Measurements from ENCODE around the gene MROH9. TPM values are rescaled to one million over a fixed set of nuclear protein-coding genes. Genes with fewer than 3 reads are reported as not detected.

The MROH9 gene
- total and polyA plus RNA-seq, 2 experiments from 2014 or later = 0.15 to 0.23 TPM

DNA sequence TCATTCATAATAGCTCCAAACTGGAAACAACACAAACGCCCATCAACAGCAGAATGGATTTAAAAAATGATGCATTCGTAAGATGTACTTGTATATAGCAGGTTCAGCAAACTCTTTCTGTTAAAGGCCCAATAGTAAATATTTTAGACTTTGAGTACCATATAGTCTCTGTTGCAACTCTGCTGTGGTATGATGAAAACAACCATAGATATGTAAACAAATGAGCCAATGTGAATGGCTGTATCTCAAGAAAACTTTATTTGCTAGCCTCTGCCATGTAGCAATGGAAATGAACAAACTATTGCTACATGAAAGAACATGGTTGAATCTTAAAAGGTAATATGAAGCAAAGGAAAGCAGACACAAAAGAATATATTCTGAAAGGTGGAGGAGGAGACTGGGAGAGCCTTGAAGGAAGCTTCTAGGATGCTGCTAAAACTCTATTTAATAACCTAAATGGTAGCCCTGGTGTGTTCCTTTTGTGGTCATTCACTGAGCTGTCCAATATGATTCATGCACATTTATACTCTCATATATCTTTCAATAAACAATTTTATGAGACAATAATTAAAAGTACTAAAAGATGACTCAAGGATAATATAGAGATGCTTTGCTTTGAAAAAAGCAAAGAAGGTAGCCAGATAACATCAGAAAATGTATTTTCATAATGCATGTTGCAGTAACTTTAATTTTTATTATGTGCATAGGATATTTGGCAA is 126.2 kb downstream of the MROH9 start:
- Histone ChIP-seq H2AFZ (no peak overlapping the region), H3K27me3 (no peaks in the 10 kb centered on the region), H3K4me2 (no peak overlapping the region), H3K4me3 (no peak overlapping the region), H3K9me3 (ENCODE audit: low read depth) (no peaks in the 10 kb centered on the region), H3K36me3 (replicated peaks; ENCODE audit: insufficient read depth, low read depth) (no peaks in the 10 kb centered on the region), H3K4me1 (ENCODE audit: insufficient read depth) (no peaks in the 10 kb centered on the region), H3K9me2 (replicated peaks; ENCODE audit: insufficient read depth) (no peaks in the 10 kb centered on the region), H3K27ac (no peak overlapping the region), H4K20me1 (ENCODE audit: insufficient read depth, poor library complexity, severe bottlenecking) (no peaks in the 10 kb centered on the region), H3K79me2 (no peaks in the 10 kb centered on the region)
- 90% methylated on average over 2 of the region's 2 CpGs for WGBS (ENCODE audit: low lambda C conversion rate, missing lambda C conversion rate)
- no peak for DNase-seq (ENCODE audit: low spot score)
- TF ChIP-seq, protein P1, sequence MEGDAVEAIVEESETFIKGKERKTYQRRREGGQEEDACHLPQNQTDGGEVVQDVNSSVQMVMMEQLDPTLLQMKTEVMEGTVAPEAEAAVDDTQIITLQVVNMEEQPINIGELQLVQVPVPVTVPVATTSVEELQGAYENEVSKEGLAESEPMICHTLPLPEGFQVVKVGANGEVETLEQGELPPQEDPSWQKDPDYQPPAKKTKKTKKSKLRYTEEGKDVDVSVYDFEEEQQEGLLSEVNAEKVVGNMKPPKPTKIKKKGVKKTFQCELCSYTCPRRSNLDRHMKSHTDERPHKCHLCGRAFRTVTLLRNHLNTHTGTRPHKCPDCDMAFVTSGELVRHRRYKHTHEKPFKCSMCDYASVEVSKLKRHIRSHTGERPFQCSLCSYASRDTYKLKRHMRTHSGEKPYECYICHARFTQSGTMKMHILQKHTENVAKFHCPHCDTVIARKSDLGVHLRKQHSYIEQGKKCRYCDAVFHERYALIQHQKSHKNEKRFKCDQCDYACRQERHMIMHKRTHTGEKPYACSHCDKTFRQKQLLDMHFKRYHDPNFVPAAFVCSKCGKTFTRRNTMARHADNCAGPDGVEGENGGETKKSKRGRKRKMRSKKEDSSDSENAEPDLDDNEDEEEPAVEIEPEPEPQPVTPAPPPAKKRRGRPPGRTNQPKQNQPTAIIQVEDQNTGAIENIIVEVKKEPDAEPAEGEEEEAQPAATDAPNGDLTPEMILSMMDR (IDR thresholded peaks at IDR 0.05; ENCODE audit: poor library complexity) = no peak
- TF ChIP-seq EZH2phosphoT487 (IDR thresholded peaks at IDR 0.05; ENCODE audit: low read depth, severe bottlenecking, unreplicated experiment) (no peak), EZH2 (IDR thresholded peaks at IDR 0.05; ENCODE audit: borderline replicate concordance) (no peak)

DNA sequence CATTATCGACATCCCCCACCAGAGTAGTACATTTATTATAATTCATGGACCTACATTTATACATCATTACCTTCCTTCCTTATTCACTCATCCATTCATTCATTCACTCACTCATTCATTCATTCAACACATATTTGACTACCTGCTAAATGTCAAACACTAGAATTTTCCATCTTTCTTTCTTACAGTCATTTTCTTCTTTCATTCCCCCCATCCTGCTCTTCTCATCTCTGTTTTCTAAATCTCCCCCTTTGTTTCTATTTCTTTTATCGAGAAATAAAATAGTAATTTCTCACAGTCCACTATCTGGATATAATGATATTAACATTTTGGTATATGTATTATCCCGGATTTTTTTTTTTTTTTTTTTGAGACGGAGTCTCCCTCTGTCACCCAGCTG is 127.6 kb downstream of the MROH9 start:
- H3K9me2 ChIP-seq (replicated peaks; ENCODE audit: insufficient read depth) = no peaks in the 10 kb centered on the region
- no peaks in the 10 kb centered on the region for H3K79me2 ChIP-seq
- no peak overlapping the region for H3K27ac ChIP-seq
- DNase-seq (ENCODE audit: low spot score) = no peak
- H3K4me1 ChIP-seq (ENCODE audit: insufficient read depth) = no peaks in the 10 kb centered on the region
- no peak overlapping the region for H2AFZ ChIP-seq
- no peak for TF ChIP-seq EZH2 (IDR thresholded peaks at IDR 0.05; ENCODE audit: borderline replicate concordance)
- no peak overlapping the region for H3K4me3 ChIP-seq
- H4K20me1 ChIP-seq (ENCODE audit: insufficient read depth, poor library complexity, severe bottlenecking) = no peaks in the 10 kb centered on the region
- 84% methylated on average over 4 of the region's 4 CpGs for WGBS (ENCODE audit: low lambda C conversion rate, missing lambda C conversion rate)
- H3K27me3 ChIP-seq = no peaks in the 10 kb centered on the region
- H3K4me2 ChIP-seq = no peak overlapping the region
- H3K36me3 ChIP-seq (replicated peaks; ENCODE audit: insufficient read depth, low read depth) = no peaks in the 10 kb centered on the region
- H3K9me3 ChIP-seq (ENCODE audit: low read depth) = no peaks in the 10 kb centered on the region

DNA sequence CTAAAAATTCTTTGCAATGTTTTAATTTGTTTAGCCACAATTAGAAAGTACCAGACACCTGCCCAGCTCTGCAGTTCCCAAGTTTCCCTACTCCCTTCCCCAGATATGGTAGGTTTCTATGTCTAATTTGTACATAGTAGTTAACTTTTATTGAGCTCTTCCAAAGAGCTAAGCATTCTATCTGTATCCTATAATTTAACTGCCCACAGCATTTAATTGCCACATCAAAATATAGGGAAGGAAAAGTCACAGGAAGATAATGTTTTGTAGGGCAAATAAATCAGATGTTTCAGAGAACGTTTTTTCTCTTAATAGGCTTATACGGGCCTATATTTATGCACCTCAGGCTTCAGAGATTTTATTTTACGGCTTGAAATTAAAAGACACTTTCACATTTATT is 139.7 kb downstream of the MROH9 start:
- no peaks in the 10 kb centered on the region for H3K9me2 ChIP-seq (replicated peaks; ENCODE audit: insufficient read depth)
- no peaks in the 10 kb centered on the region for H4K20me1 ChIP-seq (ENCODE audit: insufficient read depth, poor library complexity, severe bottlenecking)
- TF ChIP-seq, protein P1 (IDR thresholded peaks at IDR 0.05; ENCODE audit: poor library complexity) = no peak
- TF ChIP-seq EZH2phosphoT487 (IDR thresholded peaks at IDR 0.05; ENCODE audit: low read depth, severe bottlenecking, unreplicated experiment) = no peak
- TF ChIP-seq EZH2 (IDR thresholded peaks at IDR 0.05; ENCODE audit: borderline replicate concordance) = no peak
- no peak for DNase-seq (ENCODE audit: low spot score)
- H3K4me1 ChIP-seq (ENCODE audit: insufficient read depth) = no peaks in the 10 kb centered on the region
- no peak overlapping the region for H2AFZ ChIP-seq
- no peak overlapping the region for H3K27ac ChIP-seq
- H3K27me3 ChIP-seq = no peaks in the 10 kb centered on the region
- no peaks in the 10 kb centered on the region for H3K36me3 ChIP-seq (replicated peaks; ENCODE audit: insufficient read depth, low read depth)
- H3K79me2 ChIP-seq = no peaks in the 10 kb centered on the region
- no peak overlapping the region for H3K4me3 ChIP-seq
- no peak overlapping the region for H3K4me2 ChIP-seq
- WGBS (ENCODE audit: low lambda C conversion rate, missing lambda C conversion rate) = 83% methylated on average over 3 of the region's 3 CpGs
- no peaks in the 10 kb centered on the region for H3K9me3 ChIP-seq (ENCODE audit: low read depth)

DNA sequence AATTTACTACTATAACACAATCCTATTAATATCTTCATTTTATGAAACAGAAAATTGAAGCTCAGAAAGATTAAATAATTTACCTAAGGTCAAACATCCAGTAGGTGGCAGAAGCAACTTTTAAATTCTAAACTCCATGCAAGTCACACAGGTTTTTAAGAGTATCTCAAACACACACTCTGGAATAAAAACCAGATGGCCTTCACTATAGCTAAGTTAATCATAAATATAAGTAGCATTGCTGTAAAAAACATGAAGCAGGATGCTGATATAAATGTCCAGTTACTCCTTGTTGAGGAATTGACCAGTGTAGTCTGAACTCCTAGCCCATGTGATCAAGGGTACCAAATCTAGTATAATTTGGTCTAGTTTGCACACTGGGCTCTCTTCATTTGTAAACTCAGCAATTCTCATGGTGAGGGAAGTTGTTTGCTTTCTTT is 146.0 kb downstream of the MROH9 start:
- Histone ChIP-seq H3K79me2 (no peaks in the 10 kb centered on the region), H3K27me3 (no peaks in the 10 kb centered on the region), H3K36me3 (replicated peaks; ENCODE audit: insufficient read depth, low read depth) (no peaks in the 10 kb centered on the region), H2AFZ (peak overlapping the region; percentile 4), H3K4me1 (ENCODE audit: insufficient read depth) (peaks cover 21% of the 10 kb centered on the region), H3K9me2 (replicated peaks; ENCODE audit: insufficient read depth) (no peaks in the 10 kb centered on the region), H3K27ac (peak overlapping the region; percentile 63), H4K20me1 (ENCODE audit: insufficient read depth, poor library complexity, severe bottlenecking) (no peaks in the 10 kb centered on the region), H3K4me2 (peak overlapping the region; percentile 5), H3K4me3 (no peak overlapping the region), H3K9me3 (ENCODE audit: low read depth) (no peaks in the 10 kb centered on the region)
- TF ChIP-seq, protein P1 (IDR thresholded peaks at IDR 0.05; ENCODE audit: poor library complexity) = peak; percentile 61
- TF ChIP-seq EZH2phosphoT487 (IDR thresholded peaks at IDR 0.05; ENCODE audit: low read depth, severe bottlenecking, unreplicated experiment) = no peak
- peak; percentile 46 for DNase-seq (ENCODE audit: low spot score)
